Right lobe of liver (tissue), 4 donors: Measurements from ENCODE around the gene HOMER2.

Source experiments
- POLR2A ChIP-seq: fragments of 450-650 bp; IDR thresholded peaks from one replicate; pipeline ENCODE4 v1.6.1; 2017; ENCODE audit warnings: antibody characterized with exemption, mild to moderate bottlenecking
- TF ChIP-seq, protein P1 (sequence below), 4 donors: fragments of 200-600 bp in 3 of 4; fragments of 450-650 bp in 1 of 4; IDR thresholded peaks; one replicate each; pipeline versions ENCODE4 v1.5.1 to v1.8.0; 2016 to 2022; ENCODE audit warnings: antibody characterized with exemption in 4 of 4, mild to moderate bottlenecking in 2 of 4
- donor health status: DM: no; HTN: no; CAD: no.
- donor health status: DM: no; HTN: no; CAD: no.
- donor health status: DM: no; HTN: yes; CAD: no.

DNA sequence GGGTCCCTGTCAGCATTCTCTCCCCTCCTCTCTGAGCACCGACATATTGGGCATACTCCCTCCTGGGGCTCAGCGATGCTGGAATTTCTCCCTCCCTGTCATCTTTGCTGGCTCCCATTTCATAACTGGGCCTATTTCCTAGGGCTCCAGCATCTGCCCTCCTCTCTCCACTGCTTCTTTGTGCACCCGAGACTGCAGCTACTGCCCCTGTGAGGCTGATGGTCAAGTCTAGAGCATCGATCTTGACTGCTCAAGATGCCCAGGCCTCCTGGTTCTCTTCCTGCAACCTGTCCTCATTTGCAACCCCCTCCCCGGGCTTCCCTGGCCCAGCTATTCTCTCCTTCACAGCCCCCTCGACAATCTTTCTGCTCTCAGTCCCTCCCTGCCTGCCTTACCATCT is 89.6 kb downstream of the HOMER2 start:
- TF ChIP-seq, protein P1, sequence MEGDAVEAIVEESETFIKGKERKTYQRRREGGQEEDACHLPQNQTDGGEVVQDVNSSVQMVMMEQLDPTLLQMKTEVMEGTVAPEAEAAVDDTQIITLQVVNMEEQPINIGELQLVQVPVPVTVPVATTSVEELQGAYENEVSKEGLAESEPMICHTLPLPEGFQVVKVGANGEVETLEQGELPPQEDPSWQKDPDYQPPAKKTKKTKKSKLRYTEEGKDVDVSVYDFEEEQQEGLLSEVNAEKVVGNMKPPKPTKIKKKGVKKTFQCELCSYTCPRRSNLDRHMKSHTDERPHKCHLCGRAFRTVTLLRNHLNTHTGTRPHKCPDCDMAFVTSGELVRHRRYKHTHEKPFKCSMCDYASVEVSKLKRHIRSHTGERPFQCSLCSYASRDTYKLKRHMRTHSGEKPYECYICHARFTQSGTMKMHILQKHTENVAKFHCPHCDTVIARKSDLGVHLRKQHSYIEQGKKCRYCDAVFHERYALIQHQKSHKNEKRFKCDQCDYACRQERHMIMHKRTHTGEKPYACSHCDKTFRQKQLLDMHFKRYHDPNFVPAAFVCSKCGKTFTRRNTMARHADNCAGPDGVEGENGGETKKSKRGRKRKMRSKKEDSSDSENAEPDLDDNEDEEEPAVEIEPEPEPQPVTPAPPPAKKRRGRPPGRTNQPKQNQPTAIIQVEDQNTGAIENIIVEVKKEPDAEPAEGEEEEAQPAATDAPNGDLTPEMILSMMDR (IDR thresholded peaks at IDR 0.05): no peak
- no peak for TF ChIP-seq POLR2A
